ENCODE measurements around the gene CAMSAP1.

CAMSAP1 gene

GRCh38 chr9:135773530-135774238 is 133.7 kb downstream of the CAMSAP1 start:
- peaks cover 6% of the 10 kb centered on the region for H3K4me1 ChIP-seq (ENCODE audit: insufficient read depth, insufficient read length)
- TF ChIP-seq YY1 (IDR thresholded peaks at IDR 0.05; ENCODE audit: insufficient read depth, insufficient read length), result no peak
- no peak for TF ChIP-seq SUZ12 (IDR thresholded peaks at IDR 0.05; ENCODE audit: extremely low read depth, insufficient read depth, insufficient read length)
- no peak for TF ChIP-seq ZNF274 (IDR thresholded peaks at IDR 0.05; ENCODE audit: low read depth, low read length)
- no peak overlapping the region for H3K9ac ChIP-seq (ENCODE audit: insufficient read length, low read depth)
- H3K36me3 ChIP-seq (ENCODE audit: insufficient read depth, insufficient read length, low read length), result no peaks in the 10 kb centered on the region
- H3K27me3 ChIP-seq (ENCODE audit: insufficient read depth, insufficient read length), result no peaks in the 10 kb centered on the region
- no peak for DNase-seq (ENCODE audit: low read depth, low spot score)
- H3K9me3 ChIP-seq (ENCODE audit: insufficient read depth, low read length), result no peaks in the 10 kb centered on the region
- H3K4me3 ChIP-seq (ENCODE audit: insufficient read length, low read depth), result no peak overlapping the region

- Histone ChIP-seq H3K4me3 (ENCODE audit: insufficient read length, low read depth) (no peak overlapping the region), H3K9ac (ENCODE audit: insufficient read length, low read depth) (no peak overlapping the region), H3K4me1 (ENCODE audit: insufficient read depth, insufficient read length) (peaks cover 6% of the 10 kb centered on the region), H3K9me3 (ENCODE audit: insufficient read depth, low read length) (no peaks in the 10 kb centered on the region), H3K36me3 (ENCODE audit: insufficient read depth, insufficient read length, low read length) (no peaks in the 10 kb centered on the region), H3K27me3 (ENCODE audit: insufficient read depth, insufficient read length) (no peaks in the 10 kb centered on the region)
- DNase-seq (ENCODE audit: low read depth, low spot score), result no peak
- no peak for TF ChIP-seq ZNF274 (IDR thresholded peaks at IDR 0.05; ENCODE audit: low read depth, low read length)
- no peak for TF ChIP-seq YY1 (IDR thresholded peaks at IDR 0.05; ENCODE audit: insufficient read depth, insufficient read length)
- TF ChIP-seq SUZ12 (IDR thresholded peaks at IDR 0.05; ENCODE audit: extremely low read depth, insufficient read depth, insufficient read length), result no peak
Measured at GRCh38 chr9:135772702-135773493, 134.4 kb downstream of the CAMSAP1 start.

GRCh38 chr9:135772056-135772646 is 135.2 kb downstream of the CAMSAP1 start:
- Histone ChIP-seq H3K4me3 (ENCODE audit: insufficient read length, low read depth) (no peak overlapping the region), H3K9ac (ENCODE audit: insufficient read length, low read depth) (no peak overlapping the region), H3K9me3 (ENCODE audit: insufficient read depth, low read length) (no peaks in the 10 kb centered on the region), H3K36me3 (ENCODE audit: insufficient read depth, insufficient read length, low read length) (no peaks in the 10 kb centered on the region), H3K27me3 (ENCODE audit: insufficient read depth, insufficient read length) (no peaks in the 10 kb centered on the region), H3K4me1 (ENCODE audit: insufficient read depth, insufficient read length) (peaks cover 6% of the 10 kb centered on the region)
- DNase-seq (ENCODE audit: low read depth, low spot score), result no peak
- TF ChIP-seq ZNF274 (IDR thresholded peaks at IDR 0.05; ENCODE audit: low read depth, low read length) (no peak), SUZ12 (IDR thresholded peaks at IDR 0.05; ENCODE audit: extremely low read depth, insufficient read depth, insufficient read length) (no peak), YY1 (IDR thresholded peaks at IDR 0.05; ENCODE audit: insufficient read depth, insufficient read length) (no peak)

- H3K4me1 ChIP-seq (ENCODE audit: insufficient read depth, insufficient read length), result peaks cover 6% of the 10 kb centered on the region
- H3K36me3 ChIP-seq (ENCODE audit: insufficient read depth, insufficient read length, low read length), result no peaks in the 10 kb centered on the region
- H3K27me3 ChIP-seq (ENCODE audit: insufficient read depth, insufficient read length), result no peaks in the 10 kb centered on the region
- DNase-seq (ENCODE audit: low read depth, low spot score), result no peak
- TF ChIP-seq YY1 (IDR thresholded peaks at IDR 0.05; ENCODE audit: insufficient read depth, insufficient read length), result no peak
- no peak for TF ChIP-seq ZNF274 (IDR thresholded peaks at IDR 0.05; ENCODE audit: low read depth, low read length)
- H3K9me3 ChIP-seq (ENCODE audit: insufficient read depth, low read length), result peaks cover 2% of the 10 kb centered on the region; the same call in 1 of the 2 replicates
- no peak overlapping the region for H3K4me3 ChIP-seq (ENCODE audit: insufficient read length, low read depth)
- H3K9ac ChIP-seq (ENCODE audit: insufficient read length, low read depth), result no peak overlapping the region
Measured at GRCh38 chr9:135771401-135772051, 135.8 kb downstream of the CAMSAP1 start.

GRCh38 chr9:135770771-135771170 is 136.6 kb downstream of the CAMSAP1 start:
- Histone ChIP-seq H3K4me3 (ENCODE audit: insufficient read length, low read depth) (no peak overlapping the region), H3K9ac (ENCODE audit: insufficient read length, low read depth) (no peak overlapping the region), H3K27me3 (ENCODE audit: insufficient read depth, insufficient read length) (no peaks in the 10 kb centered on the region), H3K9me3 (ENCODE audit: insufficient read depth, low read length) (peaks cover 9% of the 10 kb centered on the region; the same call in 1 of the 2 replicates), H3K36me3 (ENCODE audit: insufficient read depth, insufficient read length, low read length) (no peaks in the 10 kb centered on the region), H3K4me1 (ENCODE audit: insufficient read depth, insufficient read length) (peaks cover 6% of the 10 kb centered on the region)
- no peak for DNase-seq (ENCODE audit: low read depth, low spot score)
- TF ChIP-seq SUZ12 (IDR thresholded peaks at IDR 0.05; ENCODE audit: extremely low read depth, insufficient read depth, insufficient read length), result no peak
- no peak for TF ChIP-seq YY1 (IDR thresholded peaks at IDR 0.05; ENCODE audit: insufficient read depth, insufficient read length)
- no peak for TF ChIP-seq ZNF274 (IDR thresholded peaks at IDR 0.05; ENCODE audit: low read depth, low read length)

GRCh38 chr9:135770203-135770535 is 137.2 kb downstream of the CAMSAP1 start:
- no peak for TF ChIP-seq ZNF274 (IDR thresholded peaks at IDR 0.05; ENCODE audit: low read depth, low read length)
- no peak for TF ChIP-seq YY1 (IDR thresholded peaks at IDR 0.05; ENCODE audit: insufficient read depth, insufficient read length)
- no peak for TF ChIP-seq SUZ12 (IDR thresholded peaks at IDR 0.05; ENCODE audit: extremely low read depth, insufficient read depth, insufficient read length)
- Histone ChIP-seq H3K9me3 (ENCODE audit: insufficient read depth, low read length) (peaks cover 10% of the 10 kb centered on the region; the same call in 1 of the 2 replicates), H3K36me3 (ENCODE audit: insufficient read depth, insufficient read length, low read length) (no peaks in the 10 kb centered on the region), H3K27me3 (ENCODE audit: insufficient read depth, insufficient read length) (no peaks in the 10 kb centered on the region), H3K4me1 (ENCODE audit: insufficient read depth, insufficient read length) (peaks cover 6% of the 10 kb centered on the region), H3K9ac (ENCODE audit: insufficient read length, low read depth) (no peak overlapping the region), H3K4me3 (ENCODE audit: insufficient read length, low read depth) (no peak overlapping the region)
- no peak for DNase-seq (ENCODE audit: low read depth, low spot score)
